ENCODE measurements around the gene PHYH. TPM values are rescaled to one million over a fixed set of nuclear protein-coding genes. Genes with fewer than 3 reads are reported as not detected.

PHYH gene
- total RNA-seq, 1 donor from 2014 or later, result 5.3 TPM

DNA sequence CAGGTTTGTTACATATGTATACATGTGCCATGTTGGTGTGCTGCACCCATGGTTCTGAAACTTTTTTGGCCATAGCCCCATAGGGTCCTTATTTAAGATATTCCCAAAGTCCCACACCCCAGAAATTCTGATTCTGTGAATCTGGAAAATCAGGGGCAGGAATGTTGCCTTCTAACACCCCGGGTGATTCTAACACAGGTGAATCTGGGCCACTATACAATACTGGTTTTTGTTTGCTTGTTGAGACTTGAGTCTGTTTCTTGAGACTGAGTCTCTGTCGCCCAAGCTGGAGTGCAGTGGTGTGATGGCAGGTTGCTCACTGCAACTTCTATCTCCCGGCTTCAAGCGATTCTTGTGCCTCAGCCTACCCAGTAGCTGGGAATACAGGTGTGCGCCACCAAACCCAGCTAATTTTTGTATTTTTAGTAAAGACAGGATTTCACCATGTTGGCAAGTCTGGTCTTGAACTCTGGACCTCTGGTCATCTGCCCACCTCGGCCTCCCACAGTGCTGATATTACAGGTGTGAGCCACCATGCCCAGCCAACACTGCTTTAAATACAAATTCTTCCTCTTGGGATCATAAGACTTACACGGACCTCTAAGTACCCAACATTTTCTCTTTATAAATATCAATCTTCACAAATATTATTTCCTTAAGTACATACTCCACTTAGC lies 16.9 kb upstream of the PHYH start:
- H3K4me3 ChIP-seq (ENCODE audit: low read depth, low read length), result no peak overlapping the region
- FAIRE-seq (no peak), DNase-seq (ENCODE audit: low read depth) (no peak)
- peaks cover 4% of the 10 kb centered on the region for H3K36me3 ChIP-seq (ENCODE audit: control insufficient read depth, insufficient read depth, low read length)
- TF ChIP-seq, protein P1, sequence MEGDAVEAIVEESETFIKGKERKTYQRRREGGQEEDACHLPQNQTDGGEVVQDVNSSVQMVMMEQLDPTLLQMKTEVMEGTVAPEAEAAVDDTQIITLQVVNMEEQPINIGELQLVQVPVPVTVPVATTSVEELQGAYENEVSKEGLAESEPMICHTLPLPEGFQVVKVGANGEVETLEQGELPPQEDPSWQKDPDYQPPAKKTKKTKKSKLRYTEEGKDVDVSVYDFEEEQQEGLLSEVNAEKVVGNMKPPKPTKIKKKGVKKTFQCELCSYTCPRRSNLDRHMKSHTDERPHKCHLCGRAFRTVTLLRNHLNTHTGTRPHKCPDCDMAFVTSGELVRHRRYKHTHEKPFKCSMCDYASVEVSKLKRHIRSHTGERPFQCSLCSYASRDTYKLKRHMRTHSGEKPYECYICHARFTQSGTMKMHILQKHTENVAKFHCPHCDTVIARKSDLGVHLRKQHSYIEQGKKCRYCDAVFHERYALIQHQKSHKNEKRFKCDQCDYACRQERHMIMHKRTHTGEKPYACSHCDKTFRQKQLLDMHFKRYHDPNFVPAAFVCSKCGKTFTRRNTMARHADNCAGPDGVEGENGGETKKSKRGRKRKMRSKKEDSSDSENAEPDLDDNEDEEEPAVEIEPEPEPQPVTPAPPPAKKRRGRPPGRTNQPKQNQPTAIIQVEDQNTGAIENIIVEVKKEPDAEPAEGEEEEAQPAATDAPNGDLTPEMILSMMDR (IDR thresholded peaks at IDR 0.05; ENCODE audit: insufficient read depth, low read length, severe bottlenecking), result no peak
- no peaks in the 10 kb centered on the region for H3K27me3 ChIP-seq (ENCODE audit: control insufficient read depth, insufficient read depth, low read length)

DNA sequence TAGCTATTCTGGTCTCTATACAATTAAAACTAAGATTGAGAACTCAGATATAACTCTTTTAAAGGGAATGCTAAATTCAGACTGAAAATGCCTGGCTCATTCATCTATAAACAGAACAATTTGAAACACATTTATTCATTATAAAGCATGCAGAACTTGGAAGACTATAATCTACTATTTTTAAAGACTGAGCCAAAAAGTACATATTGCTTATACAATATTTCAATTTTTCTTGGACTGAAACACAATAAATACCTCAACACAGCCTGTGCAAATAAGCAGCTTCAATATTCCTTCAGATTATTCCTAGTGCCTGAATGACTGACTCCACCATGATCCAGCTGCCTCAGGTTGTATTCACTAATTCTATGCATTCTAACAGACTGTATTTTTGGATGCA lies 15.5 kb upstream of the PHYH start:
- TF ChIP-seq, protein P1 (IDR thresholded peaks at IDR 0.05; ENCODE audit: insufficient read depth, low read length, severe bottlenecking), result no peak
- FAIRE-seq, result no peak
- no peak overlapping the region for H3K4me3 ChIP-seq (ENCODE audit: low read depth, low read length)
- DNase-seq (ENCODE audit: low read depth), result no peak
- H3K36me3 ChIP-seq (ENCODE audit: control insufficient read depth, insufficient read depth, low read length), result peaks cover 3% of the 10 kb centered on the region
- H3K27me3 ChIP-seq (ENCODE audit: control insufficient read depth, insufficient read depth, low read length), result no peaks in the 10 kb centered on the region

DNA sequence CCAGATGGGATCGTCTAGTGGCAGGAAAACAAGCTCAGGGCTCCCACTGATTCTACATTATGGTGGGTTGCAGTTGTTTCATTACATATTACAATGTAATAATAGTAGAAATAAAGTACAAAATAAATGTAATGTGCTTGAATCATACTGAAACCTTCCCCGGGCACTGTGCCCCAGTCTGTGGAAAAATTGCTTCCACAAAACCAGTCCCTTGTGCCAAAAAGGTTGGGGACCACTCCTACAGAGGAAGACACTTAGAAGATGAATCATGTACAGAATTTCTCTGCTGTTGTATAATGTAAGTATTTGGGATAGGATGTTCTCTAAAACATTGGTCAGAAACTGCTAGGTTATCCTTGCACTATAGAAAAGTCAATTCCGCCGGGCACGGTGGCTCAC lies 11.3 kb upstream of the PHYH start:
- TF ChIP-seq, protein P1 (IDR thresholded peaks at IDR 0.05; ENCODE audit: insufficient read depth, low read length, severe bottlenecking), result no peak
- H3K4me3 ChIP-seq (ENCODE audit: low read depth, low read length), result no peak overlapping the region
- FAIRE-seq, result no peak
- no peaks in the 10 kb centered on the region for H3K36me3 ChIP-seq (ENCODE audit: control insufficient read depth, insufficient read depth, low read length)
- no peaks in the 10 kb centered on the region for H3K27me3 ChIP-seq (ENCODE audit: control insufficient read depth, insufficient read depth, low read length)
- DNase-seq (ENCODE audit: low read depth), result no peak

DNA sequence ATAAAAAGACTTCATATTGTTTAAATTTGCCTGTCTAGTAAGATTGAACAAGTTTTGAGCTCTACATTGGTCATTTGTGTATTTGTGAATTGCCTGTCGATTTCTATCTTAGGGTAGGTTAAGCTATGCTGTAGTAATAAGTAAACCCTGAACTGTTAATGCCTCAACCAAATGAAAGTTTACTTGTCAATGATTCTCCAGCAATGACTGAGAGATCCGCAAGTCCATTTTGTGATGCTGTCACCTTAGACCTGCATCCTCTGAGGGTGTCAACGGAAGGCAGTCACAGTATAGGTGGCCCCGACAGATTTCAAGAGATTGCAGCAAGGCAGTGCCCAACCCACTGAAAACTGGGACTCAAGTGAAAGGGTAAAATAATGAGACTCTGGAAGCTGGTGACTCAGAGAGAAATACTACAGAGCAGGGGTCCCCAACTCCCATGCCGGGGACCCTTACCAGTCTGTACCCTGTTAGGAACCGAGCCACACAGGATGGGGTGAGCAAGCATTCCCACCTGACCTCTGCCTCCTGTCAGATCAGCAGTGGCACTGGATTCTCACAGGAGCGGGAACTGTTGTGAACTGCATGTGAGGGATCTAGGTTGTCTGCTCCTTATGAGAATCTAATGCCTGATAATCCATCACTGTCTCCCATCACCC lies 10.8 kb upstream of the PHYH start:
- no peaks in the 10 kb centered on the region for H3K27me3 ChIP-seq (ENCODE audit: control insufficient read depth, insufficient read depth, low read length)
- H3K36me3 ChIP-seq (ENCODE audit: control insufficient read depth, insufficient read depth, low read length), result no peaks in the 10 kb centered on the region
- no peak for FAIRE-seq
- no peak for DNase-seq (ENCODE audit: low read depth)
- TF ChIP-seq, protein P1 (IDR thresholded peaks at IDR 0.05; ENCODE audit: insufficient read depth, low read length, severe bottlenecking), result no peak
- H3K4me3 ChIP-seq (ENCODE audit: low read depth, low read length), result no peak overlapping the region

DNA sequence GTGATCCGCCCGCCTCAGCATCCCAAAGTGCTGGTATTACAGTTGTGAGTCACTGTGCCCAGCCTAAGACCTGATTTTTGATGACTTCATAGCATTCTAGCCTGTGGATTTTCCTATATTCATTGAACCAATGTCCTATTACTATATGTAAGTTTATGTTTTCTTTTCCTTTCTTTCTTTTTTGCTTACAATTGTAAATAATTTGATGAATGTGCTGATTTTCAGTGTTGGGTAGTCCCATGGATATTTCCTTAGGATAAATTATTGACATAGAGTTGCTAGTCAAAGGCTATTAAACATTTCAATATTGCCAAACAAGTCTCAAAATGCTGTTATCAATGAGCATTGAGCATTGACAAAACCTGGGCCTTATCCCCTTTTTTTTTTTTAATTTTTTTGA lies 9.9 kb upstream of the PHYH start:
- DNase-seq (ENCODE audit: low read depth) (no peak), FAIRE-seq (no peak)

More for the DNA sequence above, 9.9 kb upstream of the PHYH start:
- H3K27me3 ChIP-seq (ENCODE audit: control insufficient read depth, insufficient read depth, low read length), result no peaks in the 10 kb centered on the region
- TF ChIP-seq, protein P1 (IDR thresholded peaks at IDR 0.05; ENCODE audit: insufficient read depth, low read length, severe bottlenecking), result no peak
- no peak overlapping the region for H3K4me3 ChIP-seq (ENCODE audit: low read depth, low read length)
- H3K36me3 ChIP-seq (ENCODE audit: control insufficient read depth, insufficient read depth, low read length), result no peaks in the 10 kb centered on the region

Measured in bronchial epithelial cell (primary cell).